ENCODE data around the gene LTO1.
"Not testable (repeated sequence)": the region's sequence is repeated elsewhere in the genome, so short reads cannot be mapped to it uniquely, and the experiment has no call there.

Gene LTO1

GRCh38 chr11:69630017-69630416 is 45.1 kb downstream of the LTO1 start:
- DNase-seq = no peak

- no peak for DNase-seq
Measured at GRCh38 chr11:69627551-69627950, 47.6 kb downstream of the LTO1 start.

DNA sequence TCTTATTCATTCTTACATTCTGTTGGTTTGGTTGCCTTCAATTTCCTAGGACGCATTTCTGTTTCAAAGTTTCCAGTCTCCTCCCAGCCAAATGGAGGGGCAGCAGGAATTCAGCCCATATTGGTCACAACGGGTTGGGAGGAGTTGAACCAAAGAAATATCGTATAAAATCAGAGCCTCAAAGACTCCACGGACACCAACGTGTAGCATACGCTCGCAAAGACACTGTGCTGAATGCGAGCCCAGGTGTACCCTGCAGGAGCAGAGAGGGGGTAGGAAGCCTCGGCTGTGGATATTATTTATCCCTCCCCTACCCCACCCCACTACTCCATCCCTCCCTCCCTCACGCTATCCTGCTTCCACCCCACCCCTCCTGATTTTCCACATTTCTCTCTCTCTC is 49.7 kb downstream of the LTO1 start:
- DNase-seq = no peak

GRCh38 chr11:69624293-69624692 is 50.9 kb downstream of the LTO1 start:
- DNase-seq = no peak

DNA sequence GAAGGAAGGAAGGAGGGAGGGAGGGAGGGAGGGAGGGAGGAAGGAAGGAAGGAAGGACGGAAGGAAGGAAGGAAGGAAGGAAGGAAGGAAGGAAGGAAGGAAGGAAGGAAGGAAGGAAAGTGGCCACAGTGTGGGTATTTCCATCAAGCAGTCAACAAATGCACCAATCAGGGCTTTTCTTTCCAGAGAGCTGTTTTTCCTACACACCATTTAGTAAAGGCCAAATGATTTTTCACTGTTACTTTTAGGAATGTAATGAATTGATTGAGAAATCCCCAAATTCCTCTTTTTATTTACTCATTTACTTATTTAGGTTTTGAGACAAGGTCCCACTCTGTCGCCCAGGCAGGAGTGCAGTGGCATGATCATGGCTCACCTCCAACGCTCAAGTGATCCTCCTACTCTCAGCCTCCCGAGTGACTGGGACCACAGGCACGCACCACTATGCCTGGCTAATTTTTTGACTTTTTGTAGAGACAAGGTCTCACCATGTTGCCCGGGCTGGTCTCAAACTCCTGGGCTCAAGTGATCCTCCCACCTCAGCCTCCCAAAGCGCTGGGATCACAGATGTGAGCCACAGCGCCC is 53.0 kb downstream of the LTO1 start:
- not testable (repeated sequence) for DNase-seq

DNA sequence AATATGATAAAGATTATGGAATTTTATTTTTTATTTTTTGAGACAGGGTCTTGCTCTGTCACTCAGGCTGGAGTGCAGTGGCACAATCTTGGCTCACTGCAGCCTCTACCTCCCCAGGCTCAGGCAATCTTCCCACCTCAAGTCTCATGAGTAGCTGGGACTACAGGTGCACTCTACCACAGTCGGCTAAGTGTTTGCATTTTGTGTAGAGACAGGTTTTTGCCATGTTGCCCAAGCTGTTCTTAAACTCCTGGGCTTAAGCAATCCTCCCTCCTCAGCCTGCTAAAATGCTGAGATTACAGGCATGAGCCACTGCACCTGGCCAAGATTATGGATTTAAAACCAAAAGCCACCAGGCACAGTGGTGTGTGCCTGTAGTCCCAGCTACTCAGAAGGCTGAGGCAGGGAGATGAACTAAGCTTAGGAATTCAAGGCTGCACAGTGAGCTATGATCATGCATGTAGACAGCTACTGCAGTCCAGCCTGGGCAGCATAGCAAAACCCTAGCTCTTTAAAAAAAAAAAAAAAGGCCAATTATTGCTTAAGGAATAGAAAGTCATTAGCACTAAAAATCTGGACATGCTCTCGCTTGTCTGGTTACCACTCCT is 54.4 kb downstream of the LTO1 start:
- DNase-seq = no peak

- DNase-seq = no peak
Measured at GRCh38 chr11:69618237-69618636, 56.9 kb downstream of the LTO1 start.

DNA sequence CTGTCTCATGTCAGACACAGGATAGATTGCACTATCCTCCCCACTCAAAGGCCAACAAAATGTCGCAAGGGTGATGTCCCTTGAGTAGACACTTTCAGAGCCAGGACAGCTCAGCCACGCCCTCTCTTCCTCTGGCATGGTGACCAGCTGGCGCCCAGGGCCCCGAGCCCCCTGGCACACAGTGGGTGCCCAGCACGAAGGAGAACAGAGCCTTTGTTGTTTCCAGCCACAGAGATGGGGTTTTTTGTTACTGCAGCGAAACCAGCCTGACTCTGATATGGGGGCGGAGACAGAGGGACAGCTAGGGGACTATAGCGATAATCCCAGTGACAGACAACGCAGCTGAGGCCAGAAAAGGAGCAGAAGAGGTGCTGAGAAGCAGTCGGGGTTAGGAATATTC is 57.5 kb downstream of the LTO1 start:
- no peak for DNase-seq

DNA sequence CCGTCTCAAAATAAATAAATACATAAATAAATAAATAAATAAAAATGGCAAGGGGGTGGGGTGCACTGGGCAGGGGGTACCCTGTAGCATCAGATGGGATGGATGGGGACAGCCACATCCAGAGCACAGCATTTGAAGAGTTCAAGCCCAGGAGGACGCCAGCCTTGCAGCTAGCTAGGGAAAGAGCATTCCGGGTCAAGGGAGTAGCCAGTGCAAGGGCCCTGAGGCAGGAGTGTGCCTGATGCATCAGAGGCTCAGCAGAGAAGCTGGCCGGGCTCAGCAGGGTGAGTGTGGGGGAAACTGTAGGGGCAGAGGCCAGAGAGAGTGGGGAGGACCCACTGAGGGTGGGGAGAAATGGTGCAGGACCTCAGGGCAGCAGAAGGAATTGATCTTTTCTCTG is 57.9 kb downstream of the LTO1 start:
- no peak for DNase-seq

Data from cerebellar nuclear complex (tissue), 1 donor.